ENCODE measurements around the gene MEP1A.

MEP1A gene

GRCh38 chr6:46876126-46876525 lies 82.9 kb downstream of the MEP1A start:
- peak in 2 of 3 donors; percentile 34 to 46 for DNase-seq
- 0% methylated on average over 4 of the region's 4 CpGs for WGBS (ENCODE audit: insufficient coverage)
- H3K27ac ChIP-seq (ENCODE audit: insufficient read depth in 1 of 2, low read depth in 1 of 2, low read length in 2 of 2, poor library complexity in 1 of 2, severe bottlenecking in 2 of 2), result no peak overlapping the region
- no peaks in the 10 kb centered on the region for H3K27me3 ChIP-seq (replicated peaks in 2 of 5; ENCODE audit: control insufficient read depth in 4 of 5, insufficient read depth in 5 of 5, low read length in 4 of 5)
- H3K4me3 ChIP-seq (ENCODE audit: control insufficient read depth in 1 of 7, extremely low read depth in 1 of 7, insufficient read depth in 4 of 7, low read depth in 2 of 7, low read length in 6 of 7), result peak overlapping the region in 1 of 7 experiments; percentile 30
- no peaks in the 10 kb centered on the region for H3K36me3 ChIP-seq (ENCODE audit: control insufficient read depth in 4 of 4, insufficient read depth in 4 of 4, low read length in 3 of 4)
- H3K4me1 ChIP-seq (ENCODE audit: control extremely low read depth in 1 of 4, control insufficient read depth in 4 of 4, insufficient read depth in 4 of 4, low read length in 3 of 4), result peaks cover 0 to 7% (median 5%) of the 10 kb centered on the region in 4 experiments
- ChIA-PET POLR2A (no interaction called here), CTCF (interaction anchor here (1.2 kb wide), 1 partner anchor 14 kb away, joined by 3 read pairs; no protein-coding TSS in a partner anchor)
- peaks cover 0 to 2% (median 0%) of the 10 kb centered on the region in 5 experiments for H3K9me3 ChIP-seq (ENCODE audit: control extremely low read depth in 1 of 5, control insufficient read depth in 4 of 5, insufficient read depth in 2 of 5, low read depth in 1 of 5, low read length in 4 of 5)

- POLR2A ChIA-PET, result no interaction called here
- no peak overlapping the region for H3K27ac ChIP-seq (ENCODE audit: insufficient read depth in 1 of 2, low read depth in 1 of 2, low read length in 2 of 2, poor library complexity in 1 of 2, severe bottlenecking in 2 of 2)
- no peaks in the 10 kb centered on the region for H3K36me3 ChIP-seq (ENCODE audit: control insufficient read depth in 4 of 4, insufficient read depth in 4 of 4, low read length in 3 of 4)
- no CpG with 5 or more reads among the region's 5 CpGs for WGBS (ENCODE audit: insufficient coverage)
- CTCF ChIA-PET, result no interaction called here
- peaks cover 0 to 7% (median 5%) of the 10 kb centered on the region in 4 experiments for H3K4me1 ChIP-seq (ENCODE audit: control extremely low read depth in 1 of 4, control insufficient read depth in 4 of 4, insufficient read depth in 4 of 4, low read length in 3 of 4)
- H3K9me3 ChIP-seq (ENCODE audit: control extremely low read depth in 1 of 5, control insufficient read depth in 4 of 5, insufficient read depth in 2 of 5, low read depth in 1 of 5, low read length in 4 of 5), result peaks cover 0 to 2% (median 0%) of the 10 kb centered on the region in 5 experiments
- no peaks in the 10 kb centered on the region for H3K27me3 ChIP-seq (replicated peaks in 2 of 5; ENCODE audit: control insufficient read depth in 4 of 5, insufficient read depth in 5 of 5, low read length in 4 of 5)
- H3K4me3 ChIP-seq (ENCODE audit: control insufficient read depth in 1 of 7, extremely low read depth in 1 of 7, insufficient read depth in 4 of 7, low read depth in 2 of 7, low read length in 6 of 7), result no peak overlapping the region
- no peak for DNase-seq
These were observed 85.8 kb downstream of the MEP1A start for GRCh38 chr6:46879003-46879402.

- no peaks in the 10 kb centered on the region for H3K27me3 ChIP-seq (replicated peaks in 2 of 5; ENCODE audit: control insufficient read depth in 4 of 5, insufficient read depth in 5 of 5, low read length in 4 of 5)
- 100% methylated on average over 2 of the region's 2 CpGs for WGBS (ENCODE audit: insufficient coverage)
- no peaks in the 10 kb centered on the region for H3K4me1 ChIP-seq (ENCODE audit: control extremely low read depth in 1 of 4, control insufficient read depth in 4 of 4, insufficient read depth in 4 of 4, low read length in 3 of 4)
These were observed 89.5 kb downstream of the MEP1A start for GRCh38 chr6:46882645-46883044.

GRCh38 chr6:46888031-46888430 lies 94.8 kb downstream of the MEP1A start:
- 83% methylated on average over 3 of the region's 3 CpGs for WGBS (ENCODE audit: insufficient coverage)
- ChIA-PET POLR2A (no interaction called here), CTCF (no interaction called here)
- no peaks in the 10 kb centered on the region for H3K9me3 ChIP-seq (ENCODE audit: control extremely low read depth in 1 of 5, control insufficient read depth in 4 of 5, insufficient read depth in 2 of 5, low read depth in 1 of 5, low read length in 4 of 5)
- H3K36me3 ChIP-seq (ENCODE audit: control insufficient read depth in 4 of 4, insufficient read depth in 4 of 4, low read length in 3 of 4), result no peaks in the 10 kb centered on the region
- no peak overlapping the region for H3K27ac ChIP-seq (ENCODE audit: insufficient read depth in 1 of 2, low read depth in 1 of 2, low read length in 2 of 2, poor library complexity in 1 of 2, severe bottlenecking in 2 of 2)
- no peak overlapping the region for H3K4me3 ChIP-seq (ENCODE audit: control insufficient read depth in 1 of 7, extremely low read depth in 1 of 7, insufficient read depth in 4 of 7, low read depth in 2 of 7, low read length in 6 of 7)
- no peak for DNase-seq
- H3K4me1 ChIP-seq (ENCODE audit: control extremely low read depth in 1 of 4, control insufficient read depth in 4 of 4, insufficient read depth in 4 of 4, low read length in 3 of 4), result peaks cover 0 to 3% (median 1%) of the 10 kb centered on the region in 4 experiments
- H3K27me3 ChIP-seq (replicated peaks in 2 of 5; ENCODE audit: control insufficient read depth in 4 of 5, insufficient read depth in 5 of 5, low read length in 4 of 5), result no peaks in the 10 kb centered on the region

More at GRCh38 chr6:46882645-46883044, 89.5 kb downstream of the MEP1A start:
- DNase-seq, result no peak
- ChIA-PET POLR2A (interaction anchor here (0.8 kb wide), 1 partner anchor 17 kb away, joined by 3 read pairs; no protein-coding TSS in a partner anchor), CTCF (no interaction called here)
- no peaks in the 10 kb centered on the region for H3K36me3 ChIP-seq (ENCODE audit: control insufficient read depth in 4 of 4, insufficient read depth in 4 of 4, low read length in 3 of 4)
- H3K4me3 ChIP-seq (ENCODE audit: control insufficient read depth in 1 of 7, extremely low read depth in 1 of 7, insufficient read depth in 4 of 7, low read depth in 2 of 7, low read length in 6 of 7), result no peak overlapping the region
- H3K9me3 ChIP-seq (ENCODE audit: control extremely low read depth in 1 of 5, control insufficient read depth in 4 of 5, insufficient read depth in 2 of 5, low read depth in 1 of 5, low read length in 4 of 5), result peaks cover 0 to 2% (median 0%) of the 10 kb centered on the region in 5 experiments
- no peak overlapping the region for H3K27ac ChIP-seq (ENCODE audit: insufficient read depth in 1 of 2, low read depth in 1 of 2, low read length in 2 of 2, poor library complexity in 1 of 2, severe bottlenecking in 2 of 2)

GRCh38 chr6:46888578-46888977 lies 95.4 kb downstream of the MEP1A start:
- Histone ChIP-seq H3K9me3 (ENCODE audit: control extremely low read depth in 1 of 5, control insufficient read depth in 4 of 5, insufficient read depth in 2 of 5, low read depth in 1 of 5, low read length in 4 of 5) (no peaks in the 10 kb centered on the region), H3K27ac (ENCODE audit: insufficient read depth in 1 of 2, low read depth in 1 of 2, low read length in 2 of 2, poor library complexity in 1 of 2, severe bottlenecking in 2 of 2) (no peak overlapping the region), H3K36me3 (ENCODE audit: control insufficient read depth in 4 of 4, insufficient read depth in 4 of 4, low read length in 3 of 4) (no peaks in the 10 kb centered on the region), H3K27me3 (replicated peaks in 2 of 5; ENCODE audit: control insufficient read depth in 4 of 5, insufficient read depth in 5 of 5, low read length in 4 of 5) (no peaks in the 10 kb centered on the region), H3K4me1 (ENCODE audit: control extremely low read depth in 1 of 4, control insufficient read depth in 4 of 4, insufficient read depth in 4 of 4, low read length in 3 of 4) (peaks cover 0 to 3% (median 1%) of the 10 kb centered on the region in 4 experiments), H3K4me3 (ENCODE audit: control insufficient read depth in 1 of 7, extremely low read depth in 1 of 7, insufficient read depth in 4 of 7, low read depth in 2 of 7, low read length in 6 of 7) (no peak overlapping the region)
- 95% methylated on average over 4 of the region's 4 CpGs for WGBS (ENCODE audit: insufficient coverage)
- DNase-seq, result no peak
- CTCF ChIA-PET, result no interaction called here
- POLR2A ChIA-PET, result no interaction called here

Data from common myeloid progenitor, CD34-positive (primary cell).